CD14-positive monocyte (primary cell): ENCODE results near the gene PDXP. TPM values are rescaled to one million over a fixed set of nuclear protein-coding genes. Genes with fewer than 3 reads are reported as not detected.

ENCODE experiments used
- DNase-seq, 3 donors: peaks; one replicate each; pipeline ENCODE4 v3.0.0-alpha.2; 2011 to 2022
- H2AFZ ChIP-seq: 2 replicates; pipeline ENCODE4 v1.6.0; 2012; ENCODE audit warnings: mild to moderate bottlenecking, low read depth, low read length, inconsistent platforms; ENCODE audit not compliant: insufficient read depth, poor library complexity, severe bottlenecking
- H3K27ac ChIP-seq, 2 donors: 1 replicate in 1 of 2; 2 replicates in 1 of 2; pipeline ENCODE4 v1.5.1; 2012 to 2013; ENCODE audit warnings: low read length in 2 of 2, control low read depth in 1 of 2, inconsistent platforms in 1 of 2, low read depth in 1 of 2, mild to moderate bottlenecking in 1 of 2
- H3K27me3 ChIP-seq, 2 donors: one replicate each; pipeline versions ENCODE4 v1.6.0 to v1.6.1; 2011 to 2013; ENCODE audit warnings: low read length in 2 of 2; ENCODE audit not compliant: control insufficient read depth in 2 of 2, insufficient read depth in 2 of 2
- H3K36me3 ChIP-seq, 2 donors: replicated peaks in 1 of 2; 1 replicate in 1 of 2; 2 replicates in 1 of 2; pipeline versions ENCODE4 v1.5.1 to v1.6.1; 2012 to 2013; ENCODE audit warnings: low read length in 2 of 2, control low read depth in 1 of 2, inconsistent platforms in 1 of 2, mild to moderate bottlenecking in 1 of 2; ENCODE audit not compliant: insufficient read depth in 2 of 2, control insufficient read depth in 1 of 2
- H3K4me1 ChIP-seq, 2 donors: 1 replicate in 1 of 2; 2 replicates in 1 of 2; pipeline versions ENCODE4 v1.5.1 to v1.6.1; 2012 to 2013; ENCODE audit warnings: low read length in 2 of 2, control low read depth in 1 of 2, inconsistent platforms in 1 of 2, mild to moderate bottlenecking in 1 of 2, moderate library complexity in 1 of 2; ENCODE audit not compliant: insufficient read depth in 2 of 2, control insufficient read depth in 1 of 2
- H3K4me2 ChIP-seq: replicated peaks from 2 replicates; pipeline ENCODE3; 2012; ENCODE audit warnings: low read length, moderate library complexity, mild to moderate bottlenecking; ENCODE audit not compliant: poor library complexity, severe bottlenecking; ENCODE audit errors: extremely low read depth
- H3K4me3 ChIP-seq, 3 experiments: fragments of 200-600 bp in 1 of 3; sonication (generic) in 1 of 3; replicated peaks in 1 of 3; 1 replicate in 2 of 3; 2 replicates in 1 of 3; pipeline ENCODE4 v1.5.1; 2011 to 2013; ENCODE audit warnings: low read length in 3 of 3, mild to moderate bottlenecking in 3 of 3, control low read depth in 2 of 3, low read depth in 2 of 3, inconsistent platforms in 1 of 3, moderate library complexity in 1 of 3
- H3K79me2 ChIP-seq: 2 replicates; pipeline ENCODE4 v1.6.0; 2012; ENCODE audit warnings: mild to moderate bottlenecking, control low read depth, inconsistent platforms, low read length, moderate library complexity; ENCODE audit not compliant: insufficient read depth
- H3K9ac ChIP-seq: 2 replicates; pipeline ENCODE4 v1.6.0; 2017; ENCODE audit warnings: low read length, mild to moderate bottlenecking; ENCODE audit not compliant: insufficient read depth, poor library complexity, severe bottlenecking
- H3K9me3 ChIP-seq, 2 donors: replicated peaks in 1 of 2; 1 replicate in 1 of 2; 2 replicates in 1 of 2; pipeline versions ENCODE4 v1.5.1 to v1.6.1; 2012 to 2013; ENCODE audit warnings: low read length in 2 of 2, control low read depth in 1 of 2; ENCODE audit not compliant: control insufficient read depth in 1 of 2, insufficient read depth in 1 of 2
- H4K20me1 ChIP-seq: 2 replicates; pipeline ENCODE4 v1.6.0; 2012; ENCODE audit warnings: mild to moderate bottlenecking, low read length, control low read depth, moderate library complexity; ENCODE audit not compliant: insufficient read depth
- H3K27ac Mint-ChIP-seq, 7 donors: one replicate each; pipeline ENCODE4 v1.8.0; 2020; ENCODE audit warnings: mild to moderate bottlenecking in 7 of 7, mixed read lengths in 7 of 7, moderate library complexity in 6 of 7, inconsistent platforms in 2 of 7
- H3K27me3 Mint-ChIP-seq, 3 donors: one replicate each; pipeline ENCODE4 v1.8.0; 2021 to 2022; ENCODE audit warnings: low read depth in 3 of 3, mild to moderate bottlenecking in 3 of 3, mixed read lengths in 3 of 3, moderate library complexity in 3 of 3, inconsistent platforms in 1 of 3
- H3K36me3 Mint-ChIP-seq, 2 donors: one replicate each; pipeline ENCODE4 v1.8.0; 2020; ENCODE audit warnings: mixed read lengths in 2 of 2, inconsistent platforms in 1 of 2, mild to moderate bottlenecking in 1 of 2
- H3K4me1 Mint-ChIP-seq: one replicate; pipeline ENCODE4 v1.8.0; 2020; ENCODE audit warnings: mild to moderate bottlenecking, mixed read lengths
- H3K4me3 Mint-ChIP-seq, 2 donors: one replicate each; pipeline ENCODE4 v1.8.0; 2020; ENCODE audit warnings: mild to moderate bottlenecking in 2 of 2, mixed read lengths in 2 of 2, moderate library complexity in 1 of 2
- H3K9me3 Mint-ChIP-seq, 7 donors: one replicate each; pipeline ENCODE4 v1.8.0; 2020 to 2022; ENCODE audit warnings: mixed read lengths in 7 of 7, mild to moderate bottlenecking in 6 of 7, moderate library complexity in 6 of 7, inconsistent platforms in 2 of 7
- WGBS: methylation state at CpG from one replicate; pipeline ENCODE4 v1.1.5; 2013; ENCODE audit warnings: missing lambda C conversion rate; ENCODE audit not compliant: insufficient coverage; 5-methylcytosine and 5-hydroxymethylcytosine counted together
- intact Hi-C, 2 donors: fragments of 100-400 bp; cut with micrococcal nuclease; formaldehyde crosslinking; loops; one replicate each; pipeline versions ENCODE4 v1.15.0 to v1.15.1; 2023
- polyA plus RNA-seq, 3 donors: library from polyadenylated mRNA; depleted of rRNA in 1 of 3; unstranded in 2 of 3; stranded (reverse) in 1 of 3; fragments of 300-500 nt in 2 of 3; fragments of >200 nt in 1 of 3; fragmentation: Illumina TruSeq in 2 of 3; gene quantifications; 1 replicate in 2 of 3; 2 replicates in 1 of 3; pipeline ENCODE4 v1.2.3, GENCODE V29; 2012 to 2021
- TF ChIP-seq, protein P1 (sequence below): fragments of 200-600 bp; IDR thresholded peaks from one replicate; pipeline ENCODE4 v1.8.0; 2022; ENCODE audit warnings: antibody characterized with exemption, mild to moderate bottlenecking

PDXP gene
- polyA plus RNA-seq, 3 donors, result 1.0 to 4.7 (median 4.3) TPM

DNA sequence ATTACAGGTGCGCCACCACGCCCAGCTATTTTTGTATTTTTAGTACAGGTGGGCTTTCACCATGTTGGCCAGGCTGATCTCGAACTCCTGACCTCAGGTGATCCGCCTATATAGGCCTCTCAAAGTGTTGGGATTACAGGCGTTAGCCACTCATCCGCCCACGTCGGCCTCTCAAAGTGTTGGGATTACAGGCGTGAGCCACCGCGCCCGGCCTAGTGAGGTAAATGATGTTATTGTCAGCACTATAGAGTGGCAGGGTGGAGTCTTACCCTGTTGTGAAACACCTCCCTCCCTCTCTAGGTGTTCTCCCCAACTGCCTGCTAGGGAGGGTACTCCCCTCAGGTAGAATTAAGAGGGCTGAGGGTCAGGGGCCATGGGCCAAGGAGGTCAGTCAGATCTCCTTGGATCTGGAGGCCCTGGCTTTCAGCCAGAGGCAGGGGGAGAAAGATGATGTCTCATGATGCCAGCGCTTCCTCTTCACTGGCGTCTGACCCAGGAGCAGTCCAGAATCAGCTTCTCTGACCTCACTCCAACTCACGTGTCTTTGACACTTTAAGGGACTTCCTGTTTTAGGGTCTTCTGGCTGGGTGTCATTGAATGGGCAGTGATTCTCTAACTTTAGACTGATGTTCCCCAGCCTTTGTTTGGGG is 47.9 kb upstream of the PDXP start:
- Histone ChIP-seq H2AFZ (no peak overlapping the region), H3K9me3 (no peaks in the 10 kb centered on the region), H3K9ac (peak overlapping the region; percentile 61), H4K20me1 (peaks cover 3% of the 10 kb centered on the region), H3K4me3 (peak overlapping the region in 1 of 3 experiments; percentile 81), H3K4me2 (peak overlapping the region; percentile 76), H3K36me3 (peaks cover 11 to 16% of the 10 kb centered on the region in 2 donors), H3K79me2 (peaks cover 39% of the 10 kb centered on the region), H3K27ac (peak overlapping the region; percentile 91 to 93), H3K4me1 (peaks cover 42 to 45% of the 10 kb centered on the region in 2 donors), H3K27me3 (no peaks in the 10 kb centered on the region)
- Mint-ChIP-seq H3K36me3 (peaks cover 18 to 36% of the 10 kb centered on the region in 2 donors), H3K27ac (peak overlapping the region; percentile 94 to 99 (median 97)), H3K9me3 (no peaks in the 10 kb centered on the region), H3K4me3 (peak overlapping the region; percentile 97), H3K27me3 (peaks cover under 1 to 11% (median 3%) of the 10 kb centered on the region in 3 donors), H3K4me1 (peaks cover 45% of the 10 kb centered on the region)
- TF ChIP-seq, protein P1, sequence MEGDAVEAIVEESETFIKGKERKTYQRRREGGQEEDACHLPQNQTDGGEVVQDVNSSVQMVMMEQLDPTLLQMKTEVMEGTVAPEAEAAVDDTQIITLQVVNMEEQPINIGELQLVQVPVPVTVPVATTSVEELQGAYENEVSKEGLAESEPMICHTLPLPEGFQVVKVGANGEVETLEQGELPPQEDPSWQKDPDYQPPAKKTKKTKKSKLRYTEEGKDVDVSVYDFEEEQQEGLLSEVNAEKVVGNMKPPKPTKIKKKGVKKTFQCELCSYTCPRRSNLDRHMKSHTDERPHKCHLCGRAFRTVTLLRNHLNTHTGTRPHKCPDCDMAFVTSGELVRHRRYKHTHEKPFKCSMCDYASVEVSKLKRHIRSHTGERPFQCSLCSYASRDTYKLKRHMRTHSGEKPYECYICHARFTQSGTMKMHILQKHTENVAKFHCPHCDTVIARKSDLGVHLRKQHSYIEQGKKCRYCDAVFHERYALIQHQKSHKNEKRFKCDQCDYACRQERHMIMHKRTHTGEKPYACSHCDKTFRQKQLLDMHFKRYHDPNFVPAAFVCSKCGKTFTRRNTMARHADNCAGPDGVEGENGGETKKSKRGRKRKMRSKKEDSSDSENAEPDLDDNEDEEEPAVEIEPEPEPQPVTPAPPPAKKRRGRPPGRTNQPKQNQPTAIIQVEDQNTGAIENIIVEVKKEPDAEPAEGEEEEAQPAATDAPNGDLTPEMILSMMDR, result no peak
- peak; percentile 95 to 98 (median 97) for DNase-seq
- intact Hi-C loops, result no loop called here
- 86% methylated on average over 2 of the region's 15 CpGs for WGBS

DNA sequence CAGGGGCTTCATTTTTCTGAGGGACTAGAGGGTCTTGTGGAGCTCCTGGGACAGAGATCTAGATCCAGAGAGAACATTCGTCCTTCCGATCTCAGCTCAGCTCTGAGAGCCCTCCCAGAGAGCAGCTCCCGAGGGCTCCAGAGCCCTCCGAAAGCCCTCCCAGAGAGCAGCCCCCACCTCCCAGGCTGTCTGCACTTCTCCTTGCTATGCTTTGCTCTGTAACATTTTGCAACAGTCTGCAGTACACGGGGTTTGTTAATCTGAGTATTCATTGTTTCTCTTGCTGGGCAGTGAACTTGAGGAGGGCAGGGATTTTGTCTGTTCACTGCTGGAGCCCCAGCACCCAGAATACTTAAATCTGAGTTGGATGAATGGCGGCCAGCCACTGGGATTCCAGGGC is 47.3 kb upstream of the PDXP start:
- Histone ChIP-seq H3K36me3 (peaks cover 14 to 20% of the 10 kb centered on the region in 2 donors), H3K4me3 (no peak overlapping the region), H3K4me2 (peak overlapping the region; percentile 76), H3K79me2 (peaks cover 39% of the 10 kb centered on the region), H3K9ac (peak overlapping the region; percentile 56), H4K20me1 (peaks cover 3% of the 10 kb centered on the region), H3K27me3 (no peaks in the 10 kb centered on the region), H3K27ac (peak overlapping the region; percentile 91 to 93), H3K4me1 (peaks cover 42 to 45% of the 10 kb centered on the region in 2 donors), H3K9me3 (no peaks in the 10 kb centered on the region), H2AFZ (no peak overlapping the region)
- TF ChIP-seq, protein P1, result no peak
- DNase-seq, result peak in 2 of 3 donors; percentile 42 to 52
- Mint-ChIP-seq H3K9me3 (no peaks in the 10 kb centered on the region), H3K36me3 (peaks cover 21 to 42% of the 10 kb centered on the region in 2 donors), H3K27me3 (peaks cover 0 to 11% (median 1%) of the 10 kb centered on the region in 3 donors), H3K27ac (peak overlapping the region; percentile 94 to 99 (median 97)), H3K4me3 (peak overlapping the region; percentile 97), H3K4me1 (peaks cover 45% of the 10 kb centered on the region)
- intact Hi-C loops, result no loop called here
- 0% methylated on average over 1 of the region's 6 CpGs for WGBS
